Ascending aorta (tissue), 2 donors: ENCODE data around the gene RINL. TPM values are rescaled to one million over a fixed set of nuclear protein-coding genes. Genes with fewer than 3 reads are reported as not detected.

Experiments used
- DNase-seq, 2 donors: peaks; one replicate each; pipeline ENCODE4 v3.0.0-alpha.2; 2019; ENCODE audit warnings: low spot score in 2 of 2
- H3K27ac ChIP-seq, 2 donors: fragments of 200-600 bp; sonication (generic); one replicate each; pipeline ENCODE4 v1.5.1; 2016 to 2017; ENCODE audit warnings: mild to moderate bottlenecking in 1 of 2
- H3K27me3 ChIP-seq: fragments of 200-600 bp; sonication (generic); one replicate; pipeline ENCODE4 v1.5.1; 2017
- H3K36me3 ChIP-seq, 2 donors: fragments of 200-600 bp; sonication (generic); one replicate each; pipeline ENCODE4 v1.5.1; 2016
- H3K4me1 ChIP-seq, 2 donors: fragments of 200-600 bp; sonication (generic); one replicate each; pipeline ENCODE4 v1.5.1; 2016 to 2017; ENCODE audit warnings: mild to moderate bottlenecking in 1 of 2
- H3K4me3 ChIP-seq, 2 donors: fragments of 200-600 bp; sonication (generic); one replicate each; pipeline ENCODE4 v1.5.1; 2016 to 2017; ENCODE audit warnings: mild to moderate bottlenecking in 1 of 2
- H3K9me3 ChIP-seq, 2 donors: fragments of 200-600 bp; sonication (generic); one replicate each; pipeline ENCODE4 v1.5.1; 2016
- intact Hi-C: fragments of 100-400 bp; cut with DNase I; formaldehyde crosslinking; loops from one replicate; pipeline ENCODE4 v1.15.1; 2023
- total RNA-seq: library from RNA; depleted of rRNA; stranded (reverse); fragments of >200 nt; gene quantifications from one replicate; pipeline ENCODE4 v1.1.0, GENCODE V29; 2016
- TF ChIP-seq, protein P1 (sequence below), 3 experiments: fragments of 200-600 bp in 2 of 3; fragments of 450-650 bp in 1 of 3; sonication (generic) in 2 of 3; IDR thresholded peaks; one replicate each; pipeline ENCODE4 v1.5.1; 2016 to 2019; ENCODE audit warnings: antibody characterized with exemption in 3 of 3, mild to moderate bottlenecking in 1 of 3, moderate library complexity in 1 of 3

Gene RINL
- total RNA-seq, 1 donor from 2014 or later: 7.0 TPM

DNA sequence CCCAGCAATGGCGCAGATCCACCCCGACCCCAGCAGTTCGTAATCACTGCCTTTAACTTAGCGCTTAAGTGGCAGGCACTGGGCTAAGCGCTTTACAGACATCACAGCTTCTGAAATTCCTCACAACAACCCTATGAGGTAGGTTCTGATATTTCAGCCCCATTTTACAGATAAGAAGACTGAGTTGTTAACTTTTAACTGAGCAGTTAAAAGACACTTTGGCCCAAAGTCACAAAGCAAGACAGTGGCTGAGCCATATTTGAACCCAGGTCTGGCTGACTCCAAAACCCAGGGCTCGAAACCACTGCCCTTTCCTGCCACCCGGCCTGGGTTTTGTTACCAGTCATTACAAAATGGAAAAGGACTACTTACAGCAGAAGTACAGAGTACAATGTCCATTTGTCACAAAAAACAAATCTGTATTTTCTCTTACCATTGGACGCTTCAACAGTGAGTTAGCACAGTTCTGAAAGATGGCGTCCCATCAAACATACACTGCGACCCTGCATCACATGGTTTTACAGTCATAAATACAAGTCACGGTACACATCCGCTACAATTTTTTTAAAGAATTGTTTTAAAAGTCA, 36.8 kb downstream of the RINL start:
- peaks cover 96 to 99% of the 10 kb centered on the region in 2 donors for H3K36me3 ChIP-seq
- peaks cover 0 to 13% of the 10 kb centered on the region in 2 donors for H3K4me1 ChIP-seq
- intact Hi-C loops: no loop called here
- no peaks in the 10 kb centered on the region for H3K27me3 ChIP-seq
- DNase-seq: no peak
- H3K27ac ChIP-seq: no peak overlapping the region
- H3K9me3 ChIP-seq: no peaks in the 10 kb centered on the region
- no peak overlapping the region for H3K4me3 ChIP-seq
- TF ChIP-seq, protein P1, sequence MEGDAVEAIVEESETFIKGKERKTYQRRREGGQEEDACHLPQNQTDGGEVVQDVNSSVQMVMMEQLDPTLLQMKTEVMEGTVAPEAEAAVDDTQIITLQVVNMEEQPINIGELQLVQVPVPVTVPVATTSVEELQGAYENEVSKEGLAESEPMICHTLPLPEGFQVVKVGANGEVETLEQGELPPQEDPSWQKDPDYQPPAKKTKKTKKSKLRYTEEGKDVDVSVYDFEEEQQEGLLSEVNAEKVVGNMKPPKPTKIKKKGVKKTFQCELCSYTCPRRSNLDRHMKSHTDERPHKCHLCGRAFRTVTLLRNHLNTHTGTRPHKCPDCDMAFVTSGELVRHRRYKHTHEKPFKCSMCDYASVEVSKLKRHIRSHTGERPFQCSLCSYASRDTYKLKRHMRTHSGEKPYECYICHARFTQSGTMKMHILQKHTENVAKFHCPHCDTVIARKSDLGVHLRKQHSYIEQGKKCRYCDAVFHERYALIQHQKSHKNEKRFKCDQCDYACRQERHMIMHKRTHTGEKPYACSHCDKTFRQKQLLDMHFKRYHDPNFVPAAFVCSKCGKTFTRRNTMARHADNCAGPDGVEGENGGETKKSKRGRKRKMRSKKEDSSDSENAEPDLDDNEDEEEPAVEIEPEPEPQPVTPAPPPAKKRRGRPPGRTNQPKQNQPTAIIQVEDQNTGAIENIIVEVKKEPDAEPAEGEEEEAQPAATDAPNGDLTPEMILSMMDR (IDR thresholded peaks at IDR 0.05): no peak

DNA sequence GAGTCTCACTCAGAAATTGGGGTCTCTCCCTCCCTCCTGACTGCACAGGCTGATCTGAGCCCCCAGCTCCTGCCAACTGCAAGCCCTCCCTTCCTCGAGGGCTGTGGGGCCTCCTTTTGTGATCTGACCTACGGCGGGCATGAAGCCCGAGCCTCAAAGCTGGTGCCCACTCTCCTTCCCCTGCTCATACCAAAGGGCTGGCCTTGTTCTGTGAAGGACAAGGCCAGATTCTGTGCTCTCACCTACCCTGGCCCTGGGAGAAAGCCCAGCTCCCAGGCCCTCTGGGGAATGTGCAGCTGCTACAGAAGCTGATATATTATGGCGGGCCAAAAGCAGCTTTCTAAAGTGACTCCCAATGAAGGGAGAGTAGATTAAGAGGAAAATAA, 37.5 kb downstream of the RINL start:
- DNase-seq: no peak
- peaks cover 93 to 97% of the 10 kb centered on the region in 2 donors for H3K36me3 ChIP-seq
- no peak overlapping the region for H3K27ac ChIP-seq
- peaks cover 3 to 14% of the 10 kb centered on the region in 2 donors for H3K4me1 ChIP-seq
- H3K4me3 ChIP-seq: no peak overlapping the region
- intact Hi-C loops: no loop called here
- no peaks in the 10 kb centered on the region for H3K9me3 ChIP-seq
- TF ChIP-seq, protein P1 (IDR thresholded peaks at IDR 0.05): no peak
- H3K27me3 ChIP-seq: no peaks in the 10 kb centered on the region

GRCh38 chr19:38839816-38840582, 38.1 kb downstream of the RINL start:
- Histone ChIP-seq H3K27ac (peak overlapping the region; percentile 0 to 23), H3K4me1 (peaks cover 3 to 14% of the 10 kb centered on the region in 2 donors)
- intact Hi-C loops: no loop called here

DNA sequence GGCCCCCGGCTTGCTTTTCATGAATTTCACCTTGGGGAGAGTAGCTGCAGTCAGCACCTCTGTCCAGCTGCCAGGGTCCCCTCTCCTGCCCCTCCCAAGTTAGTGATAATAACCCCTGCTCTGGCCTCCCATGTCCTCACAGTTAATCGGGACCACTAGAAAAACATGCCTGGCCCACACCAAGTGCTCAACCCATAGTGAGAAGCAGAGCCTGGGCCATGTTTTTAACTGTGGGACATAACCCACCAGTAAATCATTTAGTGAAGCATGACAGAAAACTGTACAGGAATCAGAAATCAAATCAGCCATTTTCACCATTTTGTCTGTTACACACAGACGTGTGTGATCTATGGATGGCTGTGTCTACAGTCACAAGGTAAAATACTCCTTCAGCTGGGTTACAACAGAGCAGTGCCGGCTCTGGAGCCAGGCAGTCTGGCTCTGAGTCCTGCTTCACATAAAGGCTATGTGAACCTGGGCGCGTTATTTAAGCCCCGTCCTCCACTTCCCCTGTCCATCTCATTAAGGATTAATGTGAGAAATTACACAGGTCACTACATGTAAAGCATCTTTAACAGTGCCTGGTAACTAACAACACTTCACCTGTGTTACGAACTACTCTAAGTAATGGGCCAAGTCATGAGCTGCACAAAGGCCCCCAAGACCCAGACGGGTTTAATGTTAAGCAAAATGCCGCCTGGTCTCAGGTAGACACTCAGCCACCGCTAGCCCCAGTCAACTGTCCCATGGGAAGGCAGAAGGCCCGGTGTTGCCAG, 38.9 kb downstream of the RINL start:
- Histone ChIP-seq H3K4me3 (no peak overlapping the region), H3K27ac (peak overlapping the region in 1 of 2 donors; percentile 0), H3K9me3 (no peaks in the 10 kb centered on the region), H3K4me1 (peaks cover 3 to 16% of the 10 kb centered on the region in 2 donors), H3K36me3 (peaks cover 79 to 83% of the 10 kb centered on the region in 2 donors), H3K27me3 (no peaks in the 10 kb centered on the region)
- intact Hi-C loops: no loop called here
- TF ChIP-seq, protein P1 (IDR thresholded peaks at IDR 0.05): no peak
- DNase-seq: no peak

More at GRCh38 chr19:38839816-38840582, 38.1 kb downstream of the RINL start:
- no peak overlapping the region for H3K4me3 ChIP-seq
- TF ChIP-seq, protein P1 (IDR thresholded peaks at IDR 0.05): no peak
- no peaks in the 10 kb centered on the region for H3K27me3 ChIP-seq
- H3K36me3 ChIP-seq: peaks cover 87 to 91% of the 10 kb centered on the region in 2 donors
- DNase-seq: no peak
- no peaks in the 10 kb centered on the region for H3K9me3 ChIP-seq

GRCh38 chr19:38838208-38838985, 39.7 kb downstream of the RINL start:
- Histone ChIP-seq H3K36me3 (peaks cover 71 to 75% of the 10 kb centered on the region in 2 donors), H3K4me3 (no peak overlapping the region), H3K9me3 (no peaks in the 10 kb centered on the region), H3K27me3 (no peaks in the 10 kb centered on the region), H3K27ac (peak overlapping the region in 1 of 2 donors; percentile 25), H3K4me1 (peaks cover 3 to 12% of the 10 kb centered on the region in 2 donors)
- no peak for DNase-seq
- intact Hi-C loops: no loop called here
- TF ChIP-seq, protein P1 (IDR thresholded peaks at IDR 0.05): no peak
